ENCODE measurements around the gene PLOD2.

The PLOD2 gene

DNA sequence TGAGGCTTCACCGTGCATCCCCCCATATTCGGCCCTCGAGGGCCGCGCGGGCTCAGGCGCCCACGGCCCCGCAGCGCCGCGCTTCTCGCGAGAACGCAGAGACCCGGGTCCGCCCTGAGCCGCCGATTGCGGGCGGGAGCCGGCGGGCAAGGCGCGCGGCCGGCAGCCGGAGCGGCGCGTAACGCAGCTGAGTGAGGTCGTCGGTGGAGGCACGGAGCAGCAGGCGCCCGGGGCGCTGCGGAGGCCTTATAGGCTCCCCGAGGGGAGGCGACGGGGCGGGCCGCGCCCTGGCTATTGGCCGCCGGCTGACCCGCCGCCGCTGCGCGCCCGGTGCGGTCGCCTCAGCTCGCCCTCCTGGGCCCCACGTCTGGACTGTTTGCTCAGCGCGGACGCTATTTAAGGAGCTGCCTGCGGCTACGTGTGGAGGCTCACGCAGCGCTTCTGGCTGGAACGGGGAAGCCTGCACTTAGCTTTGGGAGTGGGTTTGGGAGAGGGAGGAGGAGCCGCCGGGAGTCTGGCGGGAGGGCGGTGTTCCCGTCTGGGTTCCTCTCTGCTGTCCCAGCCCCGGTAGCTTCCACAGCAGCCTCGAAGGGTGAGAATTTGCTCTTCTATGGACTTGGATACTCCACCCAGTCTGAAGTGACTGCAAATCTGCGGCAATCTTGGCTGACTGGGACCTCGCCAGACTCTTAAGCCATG lies at the start of gene PLOD2:
PLOD2 (minus strand) TSS at position 221 of the 699 bp plus-strand sequence; CDS start at position 26, 195 bp downstream.
- no peak for DNase-seq (ENCODE audit: low read depth in 1 of 2, low spot score in 1 of 2)

DNA sequence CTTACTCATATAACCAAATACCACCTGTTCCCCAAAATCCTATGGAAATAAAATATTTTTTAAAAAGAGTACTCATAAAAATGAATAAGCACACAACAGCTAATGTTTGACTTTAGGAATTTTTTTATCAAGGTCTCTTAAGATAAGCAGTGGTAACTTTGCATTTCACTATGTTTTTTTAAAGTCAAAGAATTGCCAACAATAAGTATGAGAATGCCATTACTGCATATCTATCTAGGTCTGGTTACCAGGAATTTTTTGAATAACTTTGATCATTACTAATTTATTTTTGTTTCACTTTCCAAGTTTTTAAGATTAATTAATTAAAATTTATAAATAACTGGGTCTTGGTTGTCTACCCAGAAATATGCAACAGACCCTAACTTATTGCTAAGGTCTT lies 48.4 kb upstream of the PLOD2 start:
- no peak for DNase-seq (ENCODE audit: low read depth in 1 of 2, low spot score in 1 of 2)

DNA sequence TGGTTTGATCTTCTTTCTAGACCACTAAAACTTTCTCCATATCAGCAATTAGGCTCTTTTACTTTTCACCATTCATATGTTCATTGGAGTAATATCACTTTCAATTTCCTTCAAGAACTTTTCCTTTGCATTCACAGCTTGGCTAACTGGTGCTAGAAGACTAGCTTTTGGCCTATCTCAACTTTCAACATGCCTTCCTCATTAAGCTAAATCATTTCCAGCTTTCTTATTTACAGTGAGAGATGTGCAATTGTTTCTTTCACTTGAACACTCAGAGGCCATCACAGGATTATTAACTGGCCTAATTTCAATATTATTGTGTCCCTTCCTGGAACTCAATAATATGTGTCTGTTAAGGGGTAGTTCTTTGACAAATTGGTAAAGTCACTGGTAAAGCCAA lies 42.8 kb upstream of the PLOD2 start:
- DNase-seq (ENCODE audit: low read depth in 1 of 2, low spot score in 1 of 2): no peak

DNA sequence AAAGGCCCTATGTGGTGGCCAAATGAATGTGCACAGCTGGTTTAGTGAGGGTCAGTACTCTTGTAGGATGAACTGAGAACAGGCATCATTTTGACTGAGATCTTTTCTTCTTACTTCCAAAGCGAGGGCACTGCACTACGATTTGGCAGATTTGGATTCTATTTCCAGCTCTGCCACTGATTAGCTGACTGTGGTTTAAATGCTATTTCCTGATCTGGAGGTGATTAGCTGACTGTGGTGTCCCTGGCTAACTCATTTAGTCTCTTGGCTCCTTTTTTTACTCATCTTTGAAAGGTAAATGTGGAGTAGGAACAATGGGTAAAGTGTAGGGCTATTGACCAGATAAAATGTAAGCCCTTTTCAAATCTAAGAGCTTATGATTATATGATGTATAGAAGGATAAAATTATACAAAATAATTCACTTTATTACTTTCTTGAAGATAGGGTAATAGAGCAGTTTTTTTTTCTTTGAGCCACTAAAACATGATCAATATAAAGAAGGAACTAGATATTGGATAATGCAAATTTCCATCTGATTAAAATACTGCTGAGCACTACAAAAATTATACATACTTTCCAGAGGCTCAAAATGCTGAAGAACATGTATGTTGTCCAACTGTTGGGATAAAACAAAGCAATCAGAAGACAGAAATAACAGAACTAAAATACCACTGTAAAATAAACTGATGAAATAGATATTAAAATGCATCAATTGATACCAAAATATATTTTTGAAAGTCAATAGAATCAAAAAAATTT lies 39.7 kb upstream of the PLOD2 start:
- DNase-seq (ENCODE audit: low read depth in 1 of 2, low spot score in 1 of 2): no peak

DNA sequence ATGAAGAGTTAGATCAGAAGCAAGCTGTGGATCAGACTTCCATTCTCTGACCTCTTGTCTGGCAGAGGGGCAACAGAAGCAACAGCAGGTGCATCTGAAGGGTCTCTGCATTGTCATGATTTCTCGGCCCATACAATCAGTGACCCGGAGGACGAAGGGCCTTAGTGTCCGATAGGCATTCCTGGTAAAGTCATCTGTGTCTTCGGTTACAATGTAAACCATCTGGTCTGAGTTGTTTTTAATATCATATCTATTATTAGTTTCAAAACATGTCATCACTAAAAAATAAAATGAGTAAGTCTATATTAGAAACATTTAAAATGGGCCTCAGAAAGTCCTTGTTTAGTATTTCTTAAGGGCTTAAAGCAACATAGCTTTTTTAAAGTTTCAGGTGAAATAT lies 38.8 kb upstream of the PLOD2 start:
- DNase-seq (ENCODE audit: low read depth in 1 of 2, low spot score in 1 of 2): no peak

DNA sequence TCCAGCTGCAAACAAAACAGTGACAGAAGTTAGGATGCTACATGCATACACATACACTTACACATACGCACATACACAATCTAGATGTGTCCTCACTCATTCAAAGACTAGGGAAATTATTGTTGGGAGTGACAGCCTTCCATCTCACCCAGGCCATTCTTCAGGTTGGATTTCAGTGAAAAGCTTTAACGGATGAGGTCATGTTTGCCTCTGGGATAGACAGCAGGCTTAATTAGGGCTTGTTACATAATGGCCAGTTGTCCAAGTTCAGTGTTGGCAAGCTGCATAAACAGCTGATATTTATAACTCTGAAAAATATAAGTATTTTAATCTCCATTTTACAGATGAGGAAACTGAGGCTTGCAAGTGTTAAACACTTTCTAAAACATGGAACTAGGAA lies 35.8 kb upstream of the PLOD2 start:
- DNase-seq (ENCODE audit: low read depth in 1 of 2, low spot score in 1 of 2): no peak

DNA sequence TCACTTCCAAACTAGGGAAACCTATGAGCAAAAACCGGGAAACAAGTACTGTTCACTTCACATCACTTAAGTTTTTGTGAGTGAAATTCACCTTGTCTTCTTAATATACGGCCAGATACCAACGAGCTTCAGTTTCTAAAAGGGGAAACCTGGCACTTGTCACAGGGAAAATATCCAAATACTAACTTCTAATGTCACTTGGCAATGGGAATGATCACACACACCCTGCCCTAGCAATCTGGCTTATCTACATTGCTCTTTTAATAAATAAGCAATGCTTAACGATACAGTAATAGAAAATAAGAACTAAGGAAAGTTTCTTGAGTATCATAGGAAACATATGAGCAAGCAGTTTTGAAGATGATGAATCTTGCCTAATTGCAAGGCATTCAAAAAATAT lies 34.6 kb upstream of the PLOD2 start:
- DNase-seq (ENCODE audit: low read depth in 1 of 2, low spot score in 1 of 2): no peak

DNA sequence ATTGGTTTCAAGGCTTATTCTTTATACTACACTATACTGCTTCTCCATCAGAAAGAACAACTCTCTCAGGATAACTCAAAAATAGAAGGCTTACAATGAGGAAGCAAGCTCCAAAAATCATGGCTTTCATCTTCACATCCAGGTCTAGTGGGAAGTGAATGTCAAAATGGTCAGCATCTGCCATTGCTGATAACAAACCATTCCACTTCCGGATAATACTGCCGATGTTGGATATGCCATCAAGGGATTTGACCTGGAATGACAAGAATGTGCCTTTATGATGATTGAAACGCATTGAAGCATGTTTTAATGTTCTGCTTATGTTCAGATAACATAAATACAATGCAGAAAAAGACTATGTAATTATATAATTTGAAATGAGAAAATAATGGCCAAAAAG lies 34.0 kb upstream of the PLOD2 start:
- DNase-seq (ENCODE audit: low read depth in 1 of 2, low spot score in 1 of 2): no peak

DNA sequence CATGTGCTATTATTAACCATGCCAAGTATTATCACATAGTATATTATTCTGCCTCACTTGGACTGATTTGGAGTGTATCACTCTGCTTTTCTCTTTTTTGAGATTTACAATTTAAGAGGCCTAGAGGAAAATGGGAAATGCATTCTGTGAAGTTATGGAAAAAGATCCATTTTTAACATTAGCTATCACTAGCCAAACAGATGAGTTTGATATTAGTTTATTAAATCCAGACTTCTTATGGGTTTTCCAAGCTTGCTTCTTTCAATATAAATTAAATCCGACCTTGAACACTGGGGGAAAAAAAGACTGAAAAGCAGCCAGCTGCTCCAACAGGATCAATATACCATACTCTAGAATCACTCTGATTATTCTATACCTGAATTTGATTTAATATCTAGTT lies 30.1 kb upstream of the PLOD2 start:
- no peak for DNase-seq (ENCODE audit: low read depth in 1 of 2, low spot score in 1 of 2)

DNA sequence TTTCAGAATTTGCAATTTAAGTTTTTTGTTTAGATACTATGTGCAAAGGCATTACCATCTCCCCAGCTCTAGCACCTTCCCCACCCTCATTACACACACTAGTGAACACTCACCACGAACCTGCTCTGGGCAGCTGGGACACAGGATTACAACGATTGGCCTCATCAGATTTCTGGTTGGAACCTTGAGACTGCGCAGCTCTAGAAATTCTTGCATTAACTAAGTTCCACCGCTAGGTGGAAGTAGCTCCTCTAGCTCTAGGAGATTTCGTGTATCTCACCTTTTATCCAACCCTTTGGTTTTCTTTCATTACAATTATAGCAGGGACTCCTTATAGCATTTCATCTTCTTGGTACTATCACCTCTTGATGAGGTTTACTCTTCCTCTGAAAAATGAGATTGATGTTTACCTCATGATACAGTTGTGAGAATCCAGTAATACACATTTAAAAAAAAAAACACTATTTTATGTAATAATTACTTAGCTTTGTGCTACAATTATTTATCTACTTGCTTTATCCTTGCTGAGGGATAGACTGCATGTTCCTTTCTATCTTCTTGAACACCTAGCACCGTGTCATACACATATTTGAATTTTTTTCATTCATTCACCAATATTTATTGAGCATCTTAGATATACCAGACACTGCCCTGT lies 28.7 kb upstream of the PLOD2 start:
- no peak for DNase-seq (ENCODE audit: low read depth in 1 of 2, low spot score in 1 of 2)

DNA sequence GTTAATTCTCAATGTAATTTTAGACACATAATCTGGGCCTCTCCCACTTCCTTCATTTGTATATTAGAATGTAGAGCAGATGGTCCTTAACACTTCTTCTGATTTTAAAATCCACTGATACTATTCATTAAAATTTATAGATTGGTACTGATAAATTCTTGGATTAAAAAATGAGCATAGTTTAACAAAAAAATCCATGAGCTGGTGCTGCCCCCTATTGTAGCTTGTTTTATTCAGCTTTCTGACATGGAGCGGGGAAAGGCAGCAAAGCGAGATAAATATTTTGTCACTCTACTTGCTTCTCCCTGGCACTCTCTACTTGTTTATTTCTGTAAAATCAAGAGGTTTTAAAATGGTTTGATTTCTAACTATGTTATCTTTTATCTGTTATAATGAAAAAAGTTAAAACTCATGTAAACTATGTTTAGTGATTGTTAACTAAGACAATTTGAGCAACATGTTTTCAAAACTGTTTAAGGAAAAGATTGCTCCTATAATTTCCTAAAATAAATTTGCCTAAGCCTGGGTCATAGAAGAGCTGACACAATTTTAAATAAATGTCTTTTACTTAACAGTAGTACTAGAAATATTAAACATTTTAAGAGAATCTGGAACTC lies 26.5 kb upstream of the PLOD2 start:
- DNase-seq (ENCODE audit: low read depth in 1 of 2, low spot score in 1 of 2): no peak

DNA sequence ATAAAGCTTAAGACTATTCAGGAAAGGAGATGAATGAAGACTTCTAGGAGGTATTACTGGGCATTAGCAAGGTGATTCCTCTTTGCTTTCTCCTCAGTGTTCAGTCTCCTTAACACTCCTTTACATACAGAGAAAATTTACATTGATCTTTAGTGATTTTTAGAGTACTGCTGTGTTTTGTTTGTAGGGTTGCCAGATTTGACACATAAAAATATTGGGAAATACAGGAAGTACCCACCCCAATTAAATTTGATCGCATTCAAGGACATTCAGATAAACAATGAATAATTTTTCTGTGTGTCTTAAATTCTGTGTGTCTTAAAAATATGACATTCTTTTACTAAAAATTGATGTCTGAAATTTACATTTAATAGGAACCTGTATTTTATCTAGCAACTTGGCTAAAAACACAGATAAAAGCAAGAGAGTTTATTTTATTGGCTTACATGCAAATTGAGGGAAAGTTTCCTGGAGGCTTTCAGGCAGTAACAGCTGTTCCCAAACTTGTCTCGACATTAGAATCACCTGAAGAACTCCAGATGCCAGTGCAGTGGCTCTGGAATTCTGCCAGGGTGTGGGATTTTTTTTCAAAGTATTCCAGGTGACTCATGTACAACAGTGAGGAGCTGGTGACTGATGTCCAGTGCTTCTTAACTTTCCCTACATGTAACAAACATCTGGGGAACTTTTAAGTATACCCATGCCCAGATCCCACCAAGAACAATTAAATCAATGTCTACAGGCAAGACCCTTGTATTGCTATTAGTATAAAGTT lies 23.4 kb upstream of the PLOD2 start:
- no peak for DNase-seq (ENCODE audit: low read depth in 1 of 2, low spot score in 1 of 2)

DNA sequence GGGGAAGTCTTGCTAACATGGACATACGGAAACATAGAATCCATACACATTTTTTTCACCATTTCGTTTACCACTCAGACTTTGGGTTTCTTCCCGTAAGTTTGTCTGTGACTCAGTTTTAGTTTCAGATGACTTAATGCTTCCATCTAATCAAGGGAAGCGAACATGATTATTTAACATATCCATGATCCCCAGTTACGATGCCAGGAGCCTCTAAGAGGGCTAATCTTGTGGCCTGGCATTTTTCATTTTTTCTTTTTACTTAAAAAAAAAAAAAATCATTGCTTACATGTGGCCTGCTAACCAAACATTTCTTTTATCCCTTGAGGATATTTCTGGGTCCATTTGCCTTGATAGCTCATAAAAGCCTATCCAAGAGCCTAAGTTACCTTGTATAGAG lies 20.2 kb upstream of the PLOD2 start:
- no peak for DNase-seq (ENCODE audit: low read depth in 1 of 2, low spot score in 1 of 2)

DNA sequence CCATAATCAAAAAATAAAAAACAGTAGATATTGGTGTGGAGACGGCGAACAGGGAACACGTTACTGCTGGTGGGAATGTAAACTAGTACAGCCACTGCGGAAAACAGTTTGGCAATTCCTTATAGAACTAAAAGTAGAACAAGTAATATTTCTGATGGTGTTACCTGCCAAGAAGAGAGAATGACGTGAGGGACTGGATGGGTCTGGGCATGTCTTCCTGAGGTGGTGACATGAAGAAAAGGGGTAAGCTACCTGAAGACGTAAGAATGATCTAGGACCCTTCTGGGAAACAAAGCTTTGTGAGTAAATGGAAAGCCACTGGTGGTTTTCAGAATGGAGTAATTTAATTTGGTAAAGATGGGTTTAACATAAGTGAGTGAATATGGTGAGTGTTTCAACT lies 19.4 kb upstream of the PLOD2 start:
- DNase-seq (ENCODE audit: low read depth in 1 of 2, low spot score in 1 of 2): no peak

DNA sequence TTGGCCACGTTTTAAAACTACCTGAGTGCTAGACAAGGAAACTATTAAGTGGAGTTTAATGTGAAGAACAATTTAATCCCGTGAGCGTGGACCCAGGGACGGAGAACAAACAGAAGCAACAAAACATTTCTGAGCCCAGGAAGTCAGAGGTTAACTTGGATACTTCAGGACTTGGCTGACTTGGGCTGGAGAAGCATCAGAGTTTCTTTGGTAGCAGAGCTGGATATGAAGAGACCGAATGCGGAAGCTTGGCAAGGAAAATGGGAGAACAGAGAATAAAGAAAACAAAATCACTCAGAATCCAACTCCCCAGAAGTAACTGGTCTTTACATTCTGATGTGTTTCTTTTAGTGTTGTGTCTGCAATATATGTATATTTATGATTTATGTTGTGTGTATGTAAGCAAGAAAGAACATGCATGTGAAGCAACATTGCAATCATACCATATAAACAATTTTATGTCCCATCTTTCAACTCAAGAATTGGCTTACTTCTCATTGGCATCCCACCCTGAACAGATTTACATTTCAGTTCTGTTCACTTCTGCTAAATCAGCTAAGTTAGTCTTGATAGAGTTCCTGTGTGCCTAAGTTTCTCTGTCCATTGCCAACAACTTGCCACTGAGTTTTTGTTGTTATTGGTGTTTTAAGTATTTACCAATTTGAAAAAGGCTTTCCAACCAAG lies 17.2 kb upstream of the PLOD2 start:
- no peak for DNase-seq (ENCODE audit: low read depth in 1 of 2, low spot score in 1 of 2)

DNA sequence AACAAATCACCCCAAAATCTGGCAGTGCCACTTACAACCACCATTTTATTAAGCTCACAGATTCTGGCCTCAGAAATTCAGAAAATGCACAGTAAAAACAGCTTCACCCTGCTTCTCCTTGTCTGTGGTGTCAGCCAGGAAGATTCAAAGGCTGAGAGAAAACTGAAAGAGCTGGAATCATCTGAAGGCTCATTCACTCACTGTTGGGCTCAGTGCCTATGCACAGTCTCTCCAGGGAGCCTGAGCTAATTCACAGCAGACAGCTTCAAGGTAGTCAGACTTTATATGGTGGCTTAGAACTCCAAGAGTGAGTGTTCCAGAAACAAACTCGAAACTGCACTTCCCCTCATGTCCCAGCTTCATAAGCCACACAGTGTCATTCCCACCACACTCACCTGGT lies 16.5 kb upstream of the PLOD2 start:
- no peak for DNase-seq (ENCODE audit: low read depth in 1 of 2, low spot score in 1 of 2)

DNA sequence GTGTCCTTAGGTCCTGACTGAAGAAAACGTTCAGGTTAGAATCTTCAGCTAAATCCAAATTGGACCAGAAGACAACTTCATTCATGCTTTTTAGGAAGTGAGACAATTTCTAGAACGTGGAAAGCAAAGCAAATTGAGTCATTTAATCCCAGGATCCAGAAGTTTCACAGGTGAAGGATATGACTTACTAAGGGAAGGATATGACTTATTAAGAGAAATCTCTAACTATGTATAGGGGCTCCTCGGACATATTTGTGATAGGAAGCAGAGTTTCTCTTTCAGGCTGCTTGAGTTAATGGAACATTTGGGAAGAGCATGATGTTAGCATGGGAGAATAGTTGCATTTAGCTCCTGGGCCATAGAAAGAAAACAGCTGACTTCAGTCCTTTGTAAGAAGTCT lies 16.1 kb upstream of the PLOD2 start:
- DNase-seq (ENCODE audit: low read depth in 1 of 2, low spot score in 1 of 2): no peak

DNA sequence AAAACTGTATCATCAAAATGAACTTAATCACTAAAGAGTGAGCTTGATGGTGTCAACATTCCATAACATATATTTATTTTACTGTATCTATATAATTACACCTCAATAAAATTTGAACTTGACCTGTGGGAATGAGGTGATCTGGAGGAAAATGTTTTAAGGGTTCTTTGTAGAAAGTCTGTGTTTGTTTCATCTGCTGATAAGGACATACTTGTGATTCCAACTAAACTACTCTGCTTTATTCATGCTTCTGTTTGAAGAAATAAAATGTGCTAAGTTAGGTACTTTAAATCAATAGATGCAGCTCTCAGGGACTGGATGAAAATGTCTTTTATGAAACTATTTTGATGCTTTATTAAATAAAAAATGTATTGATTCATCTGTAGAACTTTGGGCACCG lies 11.6 kb upstream of the PLOD2 start:
- no peak for DNase-seq (ENCODE audit: low read depth in 1 of 2, low spot score in 1 of 2)

DNA sequence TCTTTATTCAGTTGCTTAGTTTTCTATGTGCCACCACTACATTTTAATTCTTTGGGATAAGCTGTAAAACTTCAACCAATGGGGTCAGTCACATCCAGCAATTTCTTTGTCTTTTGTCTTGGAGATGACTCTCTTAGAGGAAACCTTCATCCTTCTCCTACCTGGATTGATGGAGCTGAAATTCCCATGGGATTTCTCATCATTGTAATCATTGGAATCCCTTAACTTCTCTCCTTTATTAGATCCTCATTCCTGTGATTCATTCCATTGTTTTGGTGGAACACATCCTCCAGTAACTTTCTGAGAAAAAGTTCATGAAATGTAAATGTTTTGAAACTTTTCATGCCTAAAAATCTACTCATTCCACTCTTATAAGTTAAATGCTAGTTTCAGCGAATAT lies 9.6 kb upstream of the PLOD2 start:
- no peak for DNase-seq (ENCODE audit: low read depth in 1 of 2, low spot score in 1 of 2)

DNA sequence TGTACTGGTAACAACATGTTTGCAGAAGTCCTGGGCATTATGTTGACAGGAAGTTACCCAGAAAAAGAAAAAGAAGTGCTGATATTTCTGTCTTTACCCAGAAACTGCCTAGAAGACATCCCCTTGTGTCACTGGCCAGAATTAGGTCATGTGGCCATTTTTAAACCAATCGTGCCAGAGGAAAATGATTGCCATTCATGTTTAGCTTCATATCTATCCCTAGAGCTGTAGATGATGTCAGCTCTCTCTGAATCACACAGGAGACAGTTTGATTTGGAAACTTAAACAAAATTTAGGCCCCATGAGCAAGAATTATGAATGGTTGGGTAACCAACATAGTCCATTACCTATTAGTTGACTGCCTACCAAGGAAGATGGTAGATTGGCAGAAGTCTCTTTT lies 8.9 kb upstream of the PLOD2 start:
- no peak for DNase-seq (ENCODE audit: low read depth in 1 of 2, low spot score in 1 of 2)

DNA sequence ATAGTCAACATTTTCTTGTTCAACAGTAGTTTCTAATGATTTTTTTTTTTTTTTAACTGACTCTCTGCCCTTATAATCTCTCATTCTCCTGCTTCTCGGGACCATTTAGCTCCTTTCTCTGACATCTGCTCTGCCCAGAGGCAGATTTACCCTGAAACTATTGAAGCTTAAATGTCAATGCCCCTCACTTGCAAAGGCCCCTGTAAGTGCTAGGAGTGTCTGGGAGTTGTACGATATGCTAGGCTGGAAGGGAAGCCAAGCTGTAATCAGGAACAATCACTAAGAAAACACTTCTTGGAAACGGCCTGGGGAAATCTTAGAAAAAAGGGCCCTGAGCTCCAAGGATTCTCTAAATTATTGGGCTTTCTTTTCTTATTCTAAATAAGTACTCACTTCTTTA lies 5.8 kb upstream of the PLOD2 start:
- DNase-seq (ENCODE audit: low read depth in 1 of 2, low spot score in 1 of 2): no peak
